AG09319 (cell line): Measurements from ENCODE around the gene CBX7.

ENCODE experiments used
- DNase-seq: peaks from one replicate; pipeline ENCODE4 v3.0.0-alpha.2; 2010; ENCODE audit warnings: low read depth; ENCODE audit errors: extremely low read depth
- CTCF ChIP-seq: IDR thresholded peaks from 2 replicates; pipeline ENCODE4 v1.5.1; 2011; ENCODE audit warnings: low read depth, mild to moderate bottlenecking, inconsistent platforms, low read length, moderate library complexity

The CBX7 gene

GRCh38 chr22:39087098-39087497 lies 65.4 kb downstream of the CBX7 start:
- TF ChIP-seq CTCF, result no peak
- no peak for DNase-seq

GRCh38 chr22:39084666-39085065 lies 67.8 kb downstream of the CBX7 start:
- TF ChIP-seq CTCF, result no peak

GRCh38 chr22:39083212-39084165 lies 69.0 kb downstream of the CBX7 start:
- no peak for TF ChIP-seq CTCF
- DNase-seq, result no peak

More at GRCh38 chr22:39084666-39085065, 67.8 kb downstream of the CBX7 start:
- DNase-seq, result no peak

DNA sequence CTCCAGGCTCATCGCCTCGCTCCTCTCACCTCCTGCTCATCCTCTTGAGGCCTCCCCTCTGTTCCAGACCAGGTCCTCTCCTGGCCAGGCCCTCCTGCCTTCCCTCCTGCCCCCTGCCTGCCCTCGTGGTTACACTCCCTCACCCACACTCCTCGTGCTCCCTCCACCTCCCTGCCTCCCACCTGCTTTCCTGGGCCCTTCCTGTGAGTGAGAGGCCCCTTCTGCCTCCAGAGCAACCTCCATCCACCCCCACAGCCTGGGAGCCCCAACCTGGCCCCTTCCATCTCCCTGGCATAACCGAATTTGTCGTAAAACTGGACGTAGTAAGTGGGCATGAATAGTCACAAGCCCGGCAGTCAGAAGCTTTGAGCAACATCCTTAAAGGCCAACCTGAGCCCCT lies 70.9 kb downstream of the CBX7 start:
- DNase-seq, result no peak
- no peak for TF ChIP-seq CTCF

DNA sequence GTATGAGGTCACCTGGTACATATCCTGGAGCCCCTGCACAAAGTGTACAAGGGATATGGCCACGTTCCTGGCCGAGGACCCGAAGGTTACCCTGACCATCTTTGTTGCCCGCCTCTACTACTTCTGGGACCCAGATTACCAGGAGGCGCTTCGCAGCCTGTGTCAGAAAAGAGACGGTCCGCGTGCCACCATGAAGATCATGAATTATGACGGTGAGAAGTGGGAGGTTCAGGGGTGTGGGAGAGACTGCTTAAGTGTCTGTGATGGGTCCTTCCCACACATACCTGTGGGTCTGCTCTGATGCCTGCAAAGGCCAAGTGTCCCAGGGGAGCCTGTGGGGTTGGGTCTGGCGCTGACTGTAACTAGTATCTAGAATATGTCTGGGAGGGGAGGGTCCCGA lies 71.5 kb downstream of the CBX7 start:
- no peak for DNase-seq
- TF ChIP-seq CTCF, result no peak
